GM12878 (cell line): Measurements from ENCODE around the gene TAF6L. TPM values are rescaled to one million over a fixed set of nuclear protein-coding genes. Genes with fewer than 3 reads are reported as not detected.

ENCODE experiments used
- ASH2L ChIP-seq: fragments of 300-600, 200-600 bp; sonication (generic); IDR thresholded peaks from 2 replicates; pipeline ENCODE4 v1.6.1; 2017; ENCODE audit warnings: low read depth, mild to moderate bottlenecking, borderline replicate concordance
- CREM ChIP-seq: IDR thresholded peaks from 2 replicates; pipeline ENCODE4 v1.6.1; 2014; ENCODE audit warnings: antibody characterized with exemption, low read depth
- HCFC1 ChIP-seq: fragments of 150-350 bp; IDR thresholded peaks from 2 replicates; pipeline ENCODE4 v1.6.1; 2014; ENCODE audit warnings: low read length
- MEF2B ChIP-seq: fragments of 450-650 bp; IDR thresholded peaks from 2 replicates; pipeline ENCODE4 v1.6.1; 2018; ENCODE audit warnings: mild to moderate bottlenecking, moderate library complexity; ENCODE audit not compliant: partially characterized antibody, poor library complexity, severe bottlenecking
- POU2F2 ChIP-seq: IDR thresholded peaks from 3 replicates; pipeline ENCODE4 v1.6.1; 2011; ENCODE audit warnings: low read depth, mild to moderate bottlenecking, low read length, borderline replicate concordance
- RAD21 ChIP-seq: IDR thresholded peaks from 2 replicates; pipeline ENCODE4 v1.6.1; 2011; ENCODE audit warnings: mild to moderate bottlenecking, low read depth, low read length, moderate library complexity; ENCODE audit not compliant: insufficient read depth
- SMARCA5 ChIP-seq: fragments of 450-650 bp; IDR thresholded peaks from 2 replicates; pipeline ENCODE4 v1.6.1; 2017; ENCODE audit warnings: mild to moderate bottlenecking
- SMC3 ChIP-seq: IDR thresholded peaks from 2 replicates; pipeline ENCODE4 v1.6.1; 2011; ENCODE audit warnings: low read length, improper control_type of control experiment, borderline replicate concordance
- SUPT20H ChIP-seq: IDR thresholded peaks from 2 replicates; pipeline ENCODE4 v1.6.1; 2011; ENCODE audit warnings: low read depth, mild to moderate bottlenecking, low read length, moderate library complexity, borderline replicate concordance; ENCODE audit not compliant: control insufficient read depth
- ZNF207 ChIP-seq: fragments of 450-650 bp; IDR thresholded peaks from 2 replicates; pipeline ENCODE4 v1.6.1; 2014; ENCODE audit warnings: antibody characterized with exemption, mild to moderate bottlenecking, borderline replicate concordance
- polyA plus RNA-seq, 11 experiments: library from polyadenylated mRNA; depleted of rRNA in 4 of 11; unstranded in 6 of 11; stranded (reverse) in 5 of 11; fragments of >200 nt; fragmentation: Nextera tagmentation in 4 of 11; fragmentation: Illumina TruSeq in 1 of 11; extraction: Ambion mirVana in 4 of 11; extraction: Trizol in 1 of 11; gene quantifications; 1 replicate in 1 of 11; 2 replicates in 10 of 11; pipeline versions ENCODE4 v1.2.1 to v1.2.3, GENCODE V29; 2011 to 2016; ENCODE audit warnings: inconsistent platforms in 2 of 11, missing spikeins in 2 of 11, low read depth in 1 of 11
- total RNA-seq, 4 experiments: library from RNA; depleted of rRNA in 3 of 4; stranded (reverse); fragments of >200 nt in 3 of 4; fragmentation: Illumina TruSeq in 1 of 4; extraction: Trizol in 1 of 4; gene quantifications; 2 replicates each; pipeline versions ENCODE4 v1.2.1 to v1.2.3, GENCODE V29; 2013 to 2021
- TF ChIP-seq, protein P1 (sequence below): IDR thresholded peaks from 2 replicates; pipeline ENCODE4 v1.6.1; 2011; ENCODE audit warnings: mild to moderate bottlenecking, low read depth, low read length, moderate library complexity; ENCODE audit not compliant: insufficient replicate concordance
- TF ChIP-seq, protein P2 (sequence below): IDR thresholded peaks from 2 replicates; pipeline ENCODE4 v1.6.1; 2012; ENCODE audit warnings: improper control_type of control experiment, low read depth, low read length; ENCODE audit not compliant: insufficient replicate concordance
- TF ChIP-seq, protein P3 (sequence below): fragments of 450-650 bp; IDR thresholded peaks from 2 replicates; pipeline ENCODE4 v1.6.1; 2017; ENCODE audit warnings: borderline replicate concordance
- TF ChIP-seq, protein P4 (sequence below): IDR thresholded peaks from 2 replicates; pipeline ENCODE4 v1.6.1; 2012; ENCODE audit warnings: low read length, inconsistent platforms
- TF ChIP-seq, protein P5 (sequence below): IDR thresholded peaks from 2 replicates; pipeline ENCODE4 v1.6.1; 2011; ENCODE audit warnings: low read depth, mild to moderate bottlenecking, low read length, moderate library complexity, borderline replicate concordance; ENCODE audit errors: extremely low read depth

The TAF6L gene
- total and polyA plus RNA-seq, 10 of the 15 experiments (the other 5 are each of a cell fraction or from before 2014, with no cell fraction given): 0.15 to 35.6 (median 19.0) TPM

DNA sequence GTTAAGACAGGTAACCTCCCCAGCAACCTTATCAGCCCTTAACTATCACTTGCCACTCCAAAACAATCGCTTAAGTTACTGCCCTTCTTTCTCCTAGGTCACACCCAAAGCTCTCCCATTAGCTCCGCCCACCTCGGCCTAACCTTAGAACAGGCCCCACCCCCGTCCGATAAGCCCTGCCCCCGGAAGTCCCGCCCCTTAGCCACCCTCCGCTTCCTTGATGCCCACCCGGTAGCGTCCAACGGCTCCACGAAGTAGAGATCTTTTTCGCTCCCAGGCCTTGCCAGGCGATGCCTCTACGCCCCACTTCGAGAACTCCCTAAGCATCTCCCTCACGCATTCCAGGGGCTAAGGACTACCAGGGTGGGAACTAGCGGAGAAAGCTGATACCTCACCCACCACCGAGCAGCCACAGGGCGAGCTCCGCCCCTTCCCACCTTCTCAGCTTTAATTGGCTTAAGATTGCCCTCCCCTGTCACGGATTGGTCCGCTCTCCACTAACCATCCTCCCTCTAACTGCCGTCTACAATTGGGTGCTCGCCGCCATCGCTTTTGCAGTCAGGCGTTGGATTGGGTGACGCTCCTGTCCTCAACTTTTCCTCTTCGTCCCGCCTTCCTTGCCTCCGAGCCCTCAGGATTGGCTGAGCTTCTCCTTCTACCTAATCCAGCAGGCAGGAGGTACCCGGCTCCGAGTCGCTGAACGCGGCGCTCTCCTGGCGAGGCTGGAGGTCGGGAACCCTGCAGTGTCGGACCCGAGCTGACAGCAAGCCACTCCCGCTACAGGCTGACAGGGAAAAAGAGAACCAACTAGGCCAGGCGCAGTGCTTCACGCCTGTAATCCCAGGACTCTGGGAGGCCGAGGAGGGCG lies 17.2 kb upstream of the TAF6L start, which contains the start of gene ZBTB3 (continued):
- TF ChIP-seq CREM (peak; percentile 39), ZNF207 (no peak), POU2F2 (no peak), RAD21 (no peak), MEF2B (no peak), SMARCA5 (0 out of 2 replicates have a peak, but pooled peaks have one; percentile 7), ASH2L (no peak), SUPT20H (no peak), HCFC1 (0 out of 2 replicates have a peak, but pooled peaks have one; percentile 9), SMC3 (no peak)
- TF ChIP-seq, protein P1, sequence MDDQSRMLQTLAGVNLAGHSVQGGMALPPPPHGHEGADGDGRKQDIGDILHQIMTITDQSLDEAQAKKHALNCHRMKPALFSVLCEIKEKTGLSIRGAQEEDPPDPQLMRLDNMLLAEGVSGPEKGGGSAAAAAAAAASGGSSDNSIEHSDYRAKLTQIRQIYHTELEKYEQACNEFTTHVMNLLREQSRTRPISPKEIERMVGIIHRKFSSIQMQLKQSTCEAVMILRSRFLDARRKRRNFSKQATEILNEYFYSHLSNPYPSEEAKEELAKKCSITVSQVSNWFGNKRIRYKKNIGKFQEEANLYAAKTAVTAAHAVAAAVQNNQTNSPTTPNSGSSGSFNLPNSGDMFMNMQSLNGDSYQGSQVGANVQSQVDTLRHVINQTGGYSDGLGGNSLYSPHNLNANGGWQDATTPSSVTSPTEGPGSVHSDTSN: peak; percentile 95
- TF ChIP-seq, protein P2, sequence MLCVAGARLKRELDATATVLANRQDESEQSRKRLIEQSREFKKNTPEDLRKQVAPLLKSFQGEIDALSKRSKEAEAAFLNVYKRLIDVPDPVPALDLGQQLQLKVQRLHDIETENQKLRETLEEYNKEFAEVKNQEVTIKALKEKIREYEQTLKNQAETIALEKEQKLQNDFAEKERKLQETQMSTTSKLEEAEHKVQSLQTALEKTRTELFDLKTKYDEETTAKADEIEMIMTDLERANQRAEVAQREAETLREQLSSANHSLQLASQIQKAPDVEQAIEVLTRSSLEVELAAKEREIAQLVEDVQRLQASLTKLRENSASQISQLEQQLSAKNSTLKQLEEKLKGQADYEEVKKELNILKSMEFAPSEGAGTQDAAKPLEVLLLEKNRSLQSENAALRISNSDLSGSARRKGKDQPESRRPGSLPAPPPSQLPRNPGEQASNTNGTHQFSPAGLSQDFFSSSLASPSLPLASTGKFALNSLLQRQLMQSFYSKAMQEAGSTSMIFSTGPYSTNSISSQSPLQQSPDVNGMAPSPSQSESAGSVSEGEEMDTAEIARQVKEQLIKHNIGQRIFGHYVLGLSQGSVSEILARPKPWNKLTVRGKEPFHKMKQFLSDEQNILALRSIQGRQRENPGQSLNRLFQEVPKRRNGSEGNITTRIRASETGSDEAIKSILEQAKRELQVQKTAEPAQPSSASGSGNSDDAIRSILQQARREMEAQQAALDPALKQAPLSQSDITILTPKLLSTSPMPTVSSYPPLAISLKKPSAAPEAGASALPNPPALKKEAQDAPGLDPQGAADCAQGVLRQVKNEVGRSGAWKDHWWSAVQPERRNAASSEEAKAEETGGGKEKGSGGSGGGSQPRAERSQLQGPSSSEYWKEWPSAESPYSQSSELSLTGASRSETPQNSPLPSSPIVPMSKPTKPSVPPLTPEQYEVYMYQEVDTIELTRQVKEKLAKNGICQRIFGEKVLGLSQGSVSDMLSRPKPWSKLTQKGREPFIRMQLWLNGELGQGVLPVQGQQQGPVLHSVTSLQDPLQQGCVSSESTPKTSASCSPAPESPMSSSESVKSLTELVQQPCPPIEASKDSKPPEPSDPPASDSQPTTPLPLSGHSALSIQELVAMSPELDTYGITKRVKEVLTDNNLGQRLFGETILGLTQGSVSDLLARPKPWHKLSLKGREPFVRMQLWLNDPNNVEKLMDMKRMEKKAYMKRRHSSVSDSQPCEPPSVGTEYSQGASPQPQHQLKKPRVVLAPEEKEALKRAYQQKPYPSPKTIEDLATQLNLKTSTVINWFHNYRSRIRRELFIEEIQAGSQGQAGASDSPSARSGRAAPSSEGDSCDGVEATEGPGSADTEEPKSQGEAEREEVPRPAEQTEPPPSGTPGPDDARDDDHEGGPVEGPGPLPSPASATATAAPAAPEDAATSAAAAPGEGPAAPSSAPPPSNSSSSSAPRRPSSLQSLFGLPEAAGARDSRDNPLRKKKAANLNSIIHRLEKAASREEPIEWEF: no peak
- TF ChIP-seq, protein P3, sequence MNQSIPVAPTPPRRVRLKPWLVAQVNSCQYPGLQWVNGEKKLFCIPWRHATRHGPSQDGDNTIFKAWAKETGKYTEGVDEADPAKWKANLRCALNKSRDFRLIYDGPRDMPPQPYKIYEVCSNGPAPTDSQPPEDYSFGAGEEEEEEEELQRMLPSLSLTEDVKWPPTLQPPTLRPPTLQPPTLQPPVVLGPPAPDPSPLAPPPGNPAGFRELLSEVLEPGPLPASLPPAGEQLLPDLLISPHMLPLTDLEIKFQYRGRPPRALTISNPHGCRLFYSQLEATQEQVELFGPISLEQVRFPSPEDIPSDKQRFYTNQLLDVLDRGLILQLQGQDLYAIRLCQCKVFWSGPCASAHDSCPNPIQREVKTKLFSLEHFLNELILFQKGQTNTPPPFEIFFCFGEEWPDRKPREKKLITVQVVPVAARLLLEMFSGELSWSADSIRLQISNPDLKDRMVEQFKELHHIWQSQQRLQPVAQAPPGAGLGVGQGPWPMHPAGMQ: no peak
- TF ChIP-seq, protein P4, sequence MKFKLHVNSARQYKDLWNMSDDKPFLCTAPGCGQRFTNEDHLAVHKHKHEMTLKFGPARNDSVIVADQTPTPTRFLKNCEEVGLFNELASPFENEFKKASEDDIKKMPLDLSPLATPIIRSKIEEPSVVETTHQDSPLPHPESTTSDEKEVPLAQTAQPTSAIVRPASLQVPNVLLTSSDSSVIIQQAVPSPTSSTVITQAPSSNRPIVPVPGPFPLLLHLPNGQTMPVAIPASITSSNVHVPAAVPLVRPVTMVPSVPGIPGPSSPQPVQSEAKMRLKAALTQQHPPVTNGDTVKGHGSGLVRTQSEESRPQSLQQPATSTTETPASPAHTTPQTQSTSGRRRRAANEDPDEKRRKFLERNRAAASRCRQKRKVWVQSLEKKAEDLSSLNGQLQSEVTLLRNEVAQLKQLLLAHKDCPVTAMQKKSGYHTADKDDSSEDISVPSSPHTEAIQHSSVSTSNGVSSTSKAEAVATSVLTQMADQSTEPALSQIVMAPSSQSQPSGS: no peak
- TF ChIP-seq, protein P5, sequence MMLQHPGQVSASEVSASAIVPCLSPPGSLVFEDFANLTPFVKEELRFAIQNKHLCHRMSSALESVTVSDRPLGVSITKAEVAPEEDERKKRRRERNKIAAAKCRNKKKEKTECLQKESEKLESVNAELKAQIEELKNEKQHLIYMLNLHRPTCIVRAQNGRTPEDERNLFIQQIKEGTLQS: no peak
